Activated naive CD8-positive, alpha-beta T cell treated with anti-CD3 and anti-CD28 coated beads, Interleukin-2, amount 50 U/mL, for 24 hours (primary cell): Measurements from ENCODE around the gene TOMM20.
"Not testable (repeated sequence)": the region's sequence is repeated elsewhere in the genome, so short reads cannot be mapped to it uniquely, and the experiment has no call there.

Experiments
- ATAC-seq: fragments of 150-1000 bp; cut with Tn5 transposase; one replicate; pipeline ENCODE4 v1.10.0; 2021
- DNase-seq: peaks from one replicate; pipeline ENCODE4 v3.0.0; 2021
- H3K27ac Mint-ChIP-seq: one replicate; pipeline ENCODE4 v1.8.0; 2021; ENCODE audit warnings: mild to moderate bottlenecking, mixed read lengths
- H3K27me3 Mint-ChIP-seq: one replicate; pipeline ENCODE4 v1.8.0; 2021; ENCODE audit warnings: mixed read lengths
- H3K36me3 Mint-ChIP-seq: one replicate; pipeline ENCODE4 v1.8.0; 2021; ENCODE audit warnings: low read depth, mixed read lengths
- H3K4me1 Mint-ChIP-seq: one replicate; pipeline ENCODE4 v1.8.0; 2021; ENCODE audit warnings: mixed read lengths
- H3K4me3 Mint-ChIP-seq: one replicate; pipeline ENCODE4 v1.8.0; 2021; ENCODE audit warnings: mild to moderate bottlenecking, moderate library complexity, mixed read lengths
- H3K9me3 Mint-ChIP-seq: one replicate; pipeline ENCODE4 v1.8.0; 2021; ENCODE audit warnings: mixed read lengths

The TOMM20 gene

GRCh38 chr1:235128456-235129328, at the start of gene TOMM20:
TOMM20 (minus strand) TSS chr1:235128837; CDS start chr1:235128715, 122 bp downstream.
- DNase-seq = peak; percentile 95
- H3K4me3 Mint-ChIP-seq = peak within 1 kb of the TSS; percentile 96
- H3K9me3 Mint-ChIP-seq = no peaks in the 10 kb centered on the region
- H3K36me3 Mint-ChIP-seq = peaks cover 53% of the 10 kb centered on the region
- H3K27ac Mint-ChIP-seq = peak within 1 kb of the TSS; percentile 98
- peak; percentile 95 for ATAC-seq
- peaks cover 56% of the 10 kb centered on the region for H3K4me1 Mint-ChIP-seq
- no peaks in the 10 kb centered on the region for H3K27me3 Mint-ChIP-seq

GRCh38 chr1:235176486-235176885, 47.8 kb upstream of the TOMM20 start:
- Mint-ChIP-seq H3K27ac (no peak overlapping the region), H3K9me3 (no peaks in the 10 kb centered on the region), H3K36me3 (peaks cover 42% of the 10 kb centered on the region), H3K4me1 (peaks cover 1% of the 10 kb centered on the region), H3K4me3 (no peak overlapping the region), H3K27me3 (no peaks in the 10 kb centered on the region)
- no peak for DNase-seq
- no peak for ATAC-seq

- H3K4me3 Mint-ChIP-seq = no peak overlapping the region
- ATAC-seq (no peak), DNase-seq (no peak)
- no peak overlapping the region for H3K27ac Mint-ChIP-seq
- H3K9me3 Mint-ChIP-seq = no peaks in the 10 kb centered on the region
- no peaks in the 10 kb centered on the region for H3K4me1 Mint-ChIP-seq
- H3K27me3 Mint-ChIP-seq = no peaks in the 10 kb centered on the region
- H3K36me3 Mint-ChIP-seq = peaks cover 23% of the 10 kb centered on the region
Observed at GRCh38 chr1:235169986-235170385, 41.3 kb upstream of the TOMM20 start.

- ATAC-seq (no peak), DNase-seq (no peak)
- Mint-ChIP-seq H3K9me3 (no peaks in the 10 kb centered on the region), H3K36me3 (peaks cover 19% of the 10 kb centered on the region), H3K4me1 (no peaks in the 10 kb centered on the region), H3K27ac (no peak overlapping the region), H3K4me3 (no peak overlapping the region), H3K27me3 (no peaks in the 10 kb centered on the region)
Observed at GRCh38 chr1:235168375-235168774, 39.7 kb upstream of the TOMM20 start.

- ATAC-seq (no peak), DNase-seq (no peak)
- Mint-ChIP-seq H3K4me1 (peaks cover 19% of the 10 kb centered on the region), H3K27ac (peak overlapping the region; percentile 100), H3K36me3 (peaks cover 29% of the 10 kb centered on the region), H3K27me3 (no peaks in the 10 kb centered on the region), H3K9me3 (no peaks in the 10 kb centered on the region), H3K4me3 (peak overlapping the region; percentile 100)
Observed at GRCh38 chr1:235161685-235162327, 33.2 kb upstream of the TOMM20 start.

- peaks cover 19% of the 10 kb centered on the region for H3K4me1 Mint-ChIP-seq
- H3K27ac Mint-ChIP-seq = peak within 1 kb of the TSS; percentile 100
- peaks cover 29% of the 10 kb centered on the region for H3K36me3 Mint-ChIP-seq
- ATAC-seq (peak; percentile 95), DNase-seq (peak; percentile 96)
- no peaks in the 10 kb centered on the region for H3K27me3 Mint-ChIP-seq
- peak within 1 kb of the TSS; percentile 100 for H3K4me3 Mint-ChIP-seq
- no peaks in the 10 kb centered on the region for H3K9me3 Mint-ChIP-seq
Observed at GRCh38 chr1:235160957-235161684, 32.5 kb upstream of the TOMM20 start, which contains the start of gene RBM34. RBM34 (minus strand) TSS chr1:235161250; CDS start chr1:235161226, 24 bp downstream.

- DNase-seq = no peak
- Mint-ChIP-seq H3K9me3 (no peaks in the 10 kb centered on the region), H3K36me3 (peaks cover 29% of the 10 kb centered on the region), H3K27me3 (no peaks in the 10 kb centered on the region), H3K27ac (peak overlapping the region; percentile 100), H3K4me3 (peak overlapping the region; percentile 100), H3K4me1 (peaks cover 19% of the 10 kb centered on the region)
- ATAC-seq = peak; percentile 42
Observed at GRCh38 chr1:235160383-235160956, 31.8 kb upstream of the TOMM20 start.

- not testable (repeated sequence) for H3K9me3 Mint-ChIP-seq, DNase-seq, H3K27me3 Mint-ChIP-seq, ATAC-seq
- Mint-ChIP-seq H3K4me3 (peak overlapping the region; percentile 100), H3K36me3 (peaks cover 29% of the 10 kb centered on the region), H3K4me1 (peaks cover 19% of the 10 kb centered on the region), H3K27ac (peak overlapping the region; percentile 100)
Observed at GRCh38 chr1:235159930-235160329, 31.3 kb upstream of the TOMM20 start.

- not testable (repeated sequence) for DNase-seq, H3K27ac Mint-ChIP-seq
- peak overlapping the region; percentile 100 for H3K4me3 Mint-ChIP-seq
Observed at GRCh38 chr1:235159284-235159683, 30.6 kb upstream of the TOMM20 start.

GRCh38 chr1:235158680-235159079, 30.0 kb upstream of the TOMM20 start:
- Mint-ChIP-seq H3K4me3 (no peak overlapping the region), H3K27ac (no peak overlapping the region), H3K27me3 (no peaks in the 10 kb centered on the region), H3K4me1 (peaks cover 21% of the 10 kb centered on the region), H3K36me3 (peaks cover 35% of the 10 kb centered on the region), H3K9me3 (no peaks in the 10 kb centered on the region)
- no peak for ATAC-seq
- DNase-seq = no peak

More at GRCh38 chr1:235159284-235159683, 30.6 kb upstream of the TOMM20 start:
- Mint-ChIP-seq H3K4me1 (peaks cover 19% of the 10 kb centered on the region), H3K36me3 (peaks cover 32% of the 10 kb centered on the region)
- not testable (repeated sequence) for H3K9me3 Mint-ChIP-seq, ATAC-seq, H3K27me3 Mint-ChIP-seq

GRCh38 chr1:235157150-235157549, 28.5 kb upstream of the TOMM20 start:
- Mint-ChIP-seq H3K27me3 (no peaks in the 10 kb centered on the region), H3K27ac (no peak overlapping the region), H3K9me3 (no peaks in the 10 kb centered on the region), H3K4me1 (peaks cover 23% of the 10 kb centered on the region), H3K36me3 (peaks cover 47% of the 10 kb centered on the region), H3K4me3 (no peak overlapping the region)
- ATAC-seq (no peak), DNase-seq (no peak)

GRCh38 chr1:235156740-235157139, 28.1 kb upstream of the TOMM20 start:
- DNase-seq = no peak
- no peak for ATAC-seq
- peaks cover 23% of the 10 kb centered on the region for H3K4me1 Mint-ChIP-seq

GRCh38 chr1:235156265-235156664, 27.6 kb upstream of the TOMM20 start:
- no peak for DNase-seq
- Mint-ChIP-seq H3K27me3 (no peaks in the 10 kb centered on the region), H3K4me3 (no peak overlapping the region), H3K9me3 (no peaks in the 10 kb centered on the region), H3K4me1 (peaks cover 24% of the 10 kb centered on the region), H3K36me3 (peaks cover 52% of the 10 kb centered on the region), H3K27ac (no peak overlapping the region)
- no peak for ATAC-seq

More at GRCh38 chr1:235156740-235157139, 28.1 kb upstream of the TOMM20 start:
- Mint-ChIP-seq H3K27ac (no peak overlapping the region), H3K9me3 (no peaks in the 10 kb centered on the region), H3K27me3 (no peaks in the 10 kb centered on the region), H3K36me3 (peaks cover 49% of the 10 kb centered on the region), H3K4me3 (no peak overlapping the region)

GRCh38 chr1:235152235-235152634, 23.6 kb upstream of the TOMM20 start:
- ATAC-seq = no peak
- no peaks in the 10 kb centered on the region for H3K27me3 Mint-ChIP-seq
- H3K27ac Mint-ChIP-seq = no peak overlapping the region
- H3K36me3 Mint-ChIP-seq = peaks cover 60% of the 10 kb centered on the region
- DNase-seq = no peak
- H3K9me3 Mint-ChIP-seq = no peaks in the 10 kb centered on the region
- H3K4me3 Mint-ChIP-seq = no peak overlapping the region
- H3K4me1 Mint-ChIP-seq = peaks cover 22% of the 10 kb centered on the region
